KG1 (cell line): ENCODE measurements around the gene FAM171A2.
"Not testable (repeated sequence)": the region's sequence is repeated elsewhere in the genome, so short reads cannot be mapped to it uniquely, and the experiment has no call there.

Experiments
- DNase-seq: peaks from one replicate; lab custom pipeline; 2025; lab: John Stamatoyannopoulos, UW

FAM171A2 gene

DNA sequence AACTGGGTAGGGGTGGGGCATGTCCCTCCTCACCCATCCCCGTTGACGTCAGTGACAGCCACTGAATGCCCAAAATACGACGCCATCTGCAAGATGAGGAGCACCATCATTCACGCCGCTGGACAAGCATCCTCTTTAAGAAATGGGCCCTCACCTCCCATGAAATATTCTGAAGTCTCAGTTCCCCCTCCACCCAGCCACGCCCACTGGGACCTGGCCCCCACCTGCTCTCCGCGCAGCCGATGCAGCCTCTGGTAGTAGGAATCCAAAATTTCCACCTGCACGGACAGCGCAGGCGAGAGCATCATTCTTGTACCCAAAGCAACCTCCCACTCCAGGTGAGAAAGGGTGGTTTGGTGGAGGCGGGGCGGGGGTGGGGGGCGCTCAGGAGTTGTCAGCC, 20.2 kb upstream of the FAM171A2 start:
- no peak for DNase-seq

DNA sequence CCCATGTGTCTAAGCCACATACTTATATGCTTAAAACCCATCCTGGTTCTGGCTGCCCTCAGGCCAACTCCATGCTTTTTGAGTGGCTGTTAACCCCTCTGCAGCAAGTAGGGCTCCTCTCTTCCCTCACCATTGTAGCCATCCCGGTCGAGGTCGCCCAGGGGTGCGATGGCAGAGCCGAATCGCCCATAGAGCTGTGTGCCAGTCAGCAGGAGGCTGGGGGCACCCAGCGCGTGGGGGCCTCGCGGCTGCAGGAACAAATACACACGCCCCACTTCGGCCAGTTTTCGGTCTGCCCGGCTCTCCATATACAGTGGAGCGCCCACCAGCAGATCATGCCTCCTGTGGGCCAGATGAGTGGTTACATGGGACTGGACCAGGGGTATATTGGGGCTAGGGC, 19.7 kb upstream of the FAM171A2 start:
- no peak for DNase-seq

DNA sequence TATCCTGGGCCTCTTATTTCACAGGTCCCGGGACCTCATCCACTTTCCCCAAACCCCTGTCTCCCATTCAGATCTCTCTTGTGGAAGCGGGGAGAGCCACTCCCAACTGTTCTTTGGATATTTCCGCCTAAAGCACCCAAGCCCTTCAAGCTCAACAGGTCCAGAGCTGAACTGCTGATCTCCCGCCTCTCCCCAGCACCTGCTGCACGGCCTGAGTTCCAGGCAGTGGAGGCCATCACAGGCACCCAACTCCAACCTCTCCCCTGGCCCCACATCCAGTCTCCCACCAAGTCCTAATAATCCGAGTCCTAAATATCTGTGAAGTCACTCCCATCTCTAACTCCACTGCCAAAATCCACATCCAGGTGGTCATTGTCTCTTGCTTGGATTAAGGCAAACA, 19.3 kb upstream of the FAM171A2 start:
- DNase-seq = no peak

DNA sequence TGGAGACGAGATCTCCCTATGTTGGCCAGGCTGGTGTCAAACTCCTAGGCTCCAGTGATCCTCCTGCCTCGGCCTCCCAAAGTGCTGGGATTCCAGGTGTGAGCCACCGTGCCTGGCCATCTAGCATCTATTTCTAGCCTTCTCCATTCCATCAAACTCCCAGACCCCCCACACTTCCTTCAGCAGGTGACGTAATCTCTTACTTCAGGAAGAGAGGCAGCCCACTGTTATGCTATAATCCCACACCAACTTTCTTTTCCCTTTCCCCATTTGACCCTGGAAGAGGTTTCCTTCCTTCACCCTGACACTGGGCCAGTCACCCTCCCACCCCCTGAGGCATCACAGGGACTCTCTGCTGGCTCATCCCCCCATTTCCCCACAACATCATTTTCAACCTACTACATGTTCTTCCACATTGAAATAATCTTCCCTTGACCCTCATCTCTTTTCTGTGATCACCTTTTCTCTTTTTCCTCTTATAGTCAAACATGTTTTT, 18.2 kb upstream of the FAM171A2 start:
- no peak for DNase-seq

DNA sequence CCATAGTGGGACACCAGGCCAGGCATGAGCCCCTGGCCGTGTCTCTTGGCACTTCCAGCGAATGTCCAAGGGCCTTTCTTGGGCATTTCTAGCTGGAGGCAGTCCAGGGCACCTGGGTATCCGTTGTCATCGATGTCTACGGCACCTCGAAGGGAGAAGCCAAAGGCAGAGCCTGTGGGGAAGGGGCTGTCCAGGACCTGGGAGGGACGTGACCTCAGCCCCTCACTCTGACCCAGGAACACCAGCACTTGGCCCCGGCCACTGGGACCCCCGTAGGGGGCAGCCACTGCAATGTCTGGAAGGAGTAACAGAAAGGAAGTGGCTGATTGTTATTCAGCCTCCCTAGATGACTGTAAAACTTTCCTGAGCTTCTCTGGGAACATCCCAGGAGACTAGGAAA, 17.1 kb upstream of the FAM171A2 start:
- no peak for DNase-seq

DNA sequence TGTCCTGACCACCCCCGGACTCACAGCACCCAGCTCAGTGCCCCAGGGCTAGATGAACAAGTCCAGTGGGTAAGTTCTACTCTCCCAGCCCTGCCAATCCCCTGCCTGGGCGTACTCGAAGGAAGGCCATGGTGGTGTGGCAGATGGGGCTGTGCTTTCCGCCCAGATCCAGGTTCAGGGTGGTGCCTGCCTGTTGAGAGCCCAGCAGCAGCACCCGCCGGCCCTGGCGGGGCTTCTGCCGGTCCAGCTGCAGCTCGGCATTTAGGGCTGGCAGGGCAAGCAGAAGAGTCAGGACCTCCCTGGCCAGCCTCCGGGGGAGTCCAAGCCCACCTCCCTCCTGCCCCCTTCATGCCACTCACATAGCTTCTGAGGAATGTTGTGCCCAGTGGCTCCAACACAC, 16.2 kb upstream of the FAM171A2 start:
- DNase-seq = no peak

DNA sequence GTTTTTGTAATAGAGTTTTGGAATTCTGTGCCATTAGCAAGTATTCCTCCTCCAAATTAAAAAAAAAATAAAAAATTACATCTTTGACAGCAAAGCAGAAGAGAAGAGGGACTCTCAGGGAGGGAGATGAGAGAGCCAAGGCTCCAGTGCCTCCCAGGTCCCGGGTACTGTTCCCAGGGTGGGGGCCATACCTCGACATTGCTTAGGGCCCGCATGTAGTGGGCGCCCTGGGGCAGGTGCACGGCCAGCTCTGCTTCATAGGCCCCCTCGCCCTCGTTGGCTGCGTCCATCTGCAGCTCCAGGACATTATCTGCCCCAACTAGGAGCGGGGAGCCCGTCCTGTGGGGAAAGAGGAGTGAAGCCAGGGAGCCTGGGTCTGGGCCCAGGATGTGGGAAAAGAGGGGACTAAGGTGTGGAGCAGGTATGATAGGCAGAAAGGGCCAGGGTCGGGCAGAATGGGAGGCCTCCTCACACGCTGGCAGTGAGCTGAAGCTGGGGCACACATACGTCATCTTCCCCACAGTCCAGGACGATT, 14.6 kb upstream of the FAM171A2 start:
- DNase-seq = no peak

DNA sequence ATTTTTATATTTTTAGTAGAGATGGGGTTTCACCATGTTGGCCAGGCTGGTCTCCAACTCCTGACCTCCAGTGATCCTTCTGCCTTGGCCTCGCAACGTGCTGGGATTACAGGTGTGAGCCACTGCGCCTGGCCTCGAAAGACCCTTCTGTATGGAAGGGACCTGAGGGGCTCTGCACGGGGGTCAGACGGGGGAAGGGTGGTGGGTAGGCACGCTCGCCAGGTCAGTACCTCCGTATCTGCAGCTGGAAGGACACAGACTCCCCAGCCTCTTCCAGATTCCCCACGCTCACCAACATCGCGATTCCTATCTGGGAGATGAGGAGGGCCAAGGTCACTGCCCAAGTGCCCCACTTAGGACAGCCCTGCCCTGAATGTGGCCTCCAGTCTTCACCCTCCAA, 13.1 kb upstream of the FAM171A2 start:
- no peak for DNase-seq

DNA sequence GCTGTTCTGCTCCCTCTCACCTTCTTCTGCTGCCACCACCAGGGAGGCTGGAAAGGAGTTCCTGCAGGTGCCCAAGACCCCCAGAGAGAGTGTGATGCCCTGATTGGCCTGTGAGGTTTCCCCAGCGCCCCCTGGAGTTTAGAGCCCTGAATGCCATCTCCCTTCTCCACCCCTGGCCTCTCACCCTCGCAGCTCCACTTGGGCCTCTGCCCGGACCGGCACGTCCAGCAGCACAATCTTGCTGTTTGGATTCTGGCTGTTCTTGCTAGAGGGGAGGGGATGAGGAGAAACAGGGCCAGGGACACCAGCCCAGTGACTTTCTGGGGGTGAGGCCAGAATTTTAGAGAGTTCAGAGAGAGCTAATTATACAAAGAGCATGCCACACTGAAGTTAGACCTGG, 12.5 kb upstream of the FAM171A2 start:
- no peak for DNase-seq

DNA sequence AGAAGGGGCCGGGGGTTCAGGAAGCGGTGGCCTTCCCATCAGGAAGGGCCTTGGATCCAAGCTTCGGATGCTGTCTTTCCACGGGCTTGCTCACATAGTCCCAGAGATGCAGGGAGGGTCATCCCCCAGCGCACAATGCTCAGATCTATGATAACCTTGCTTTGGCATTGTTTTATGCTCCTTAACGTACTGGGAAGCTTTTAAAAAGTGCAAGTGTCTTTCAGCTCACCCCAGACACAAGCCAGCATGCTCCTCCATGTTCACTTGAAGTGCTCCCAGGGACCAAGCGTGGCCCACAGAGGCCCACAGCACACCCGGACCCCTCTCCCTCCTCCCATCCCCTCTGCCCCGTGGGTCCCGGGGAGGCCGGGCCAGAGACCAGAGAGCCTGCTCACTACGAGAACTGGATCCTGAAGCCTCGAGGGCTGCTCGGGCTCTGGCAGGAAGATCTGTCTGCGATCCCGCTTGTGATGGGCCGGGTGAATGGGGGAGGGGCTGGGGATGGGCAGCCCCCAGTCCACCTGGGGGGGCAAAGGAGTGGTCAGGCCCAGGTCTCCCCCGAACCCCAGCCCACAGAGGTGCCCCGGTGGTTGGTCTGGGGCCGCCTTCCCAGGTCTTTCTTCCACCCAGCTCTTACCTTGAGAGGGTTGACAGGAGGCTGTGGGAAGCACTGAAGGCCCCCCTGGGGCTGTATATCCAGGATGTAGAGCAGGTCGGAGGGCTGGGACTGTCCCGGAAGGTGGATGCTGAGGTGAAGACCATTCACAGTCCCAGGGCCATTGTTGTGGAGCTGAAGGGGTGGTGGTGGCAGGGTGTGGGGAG, 11.8 kb upstream of the FAM171A2 start:
- no peak for DNase-seq

DNA sequence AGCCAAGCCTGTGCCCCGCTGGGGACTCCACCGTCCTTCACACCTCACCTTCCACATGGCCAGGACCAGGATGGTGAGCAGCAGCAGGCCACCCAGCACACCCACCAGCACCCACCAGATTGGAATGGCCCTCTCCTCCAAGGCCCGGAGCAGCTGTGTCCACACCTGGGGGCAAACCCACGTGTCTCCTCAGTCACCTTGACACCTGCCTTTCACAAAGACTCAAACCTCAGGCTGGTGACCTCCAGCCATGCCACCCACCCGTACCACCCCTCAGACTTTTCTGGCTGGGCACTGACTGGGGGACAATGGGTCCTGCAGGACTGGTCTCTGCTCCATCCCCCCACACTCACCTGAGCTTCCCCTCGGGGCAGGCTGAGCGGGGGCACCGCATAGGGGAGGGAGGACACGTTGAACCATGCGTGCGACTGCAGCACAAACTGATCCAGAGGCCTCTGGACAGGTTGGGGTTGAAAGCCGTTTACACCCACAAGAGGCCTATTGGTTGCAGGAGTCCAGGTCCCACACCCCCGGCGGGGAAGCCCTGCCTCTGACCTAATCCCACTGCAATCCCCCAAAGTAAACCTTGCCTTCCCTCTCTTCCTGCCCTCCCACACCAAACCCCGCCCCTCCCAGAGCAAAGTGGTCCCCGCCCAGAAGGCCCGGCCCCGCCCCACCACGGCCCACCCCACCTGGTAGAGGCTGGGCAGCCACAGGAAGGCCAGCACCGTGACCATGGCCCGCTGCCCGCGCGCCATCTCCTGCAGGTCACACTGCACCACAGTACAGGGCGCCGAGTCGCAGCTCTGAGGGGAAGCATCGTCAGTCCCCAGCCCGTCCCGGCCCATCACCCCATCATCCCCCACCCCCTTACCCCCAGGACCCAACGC, 10.9 kb upstream of the FAM171A2 start:
- DNase-seq = no peak

DNA sequence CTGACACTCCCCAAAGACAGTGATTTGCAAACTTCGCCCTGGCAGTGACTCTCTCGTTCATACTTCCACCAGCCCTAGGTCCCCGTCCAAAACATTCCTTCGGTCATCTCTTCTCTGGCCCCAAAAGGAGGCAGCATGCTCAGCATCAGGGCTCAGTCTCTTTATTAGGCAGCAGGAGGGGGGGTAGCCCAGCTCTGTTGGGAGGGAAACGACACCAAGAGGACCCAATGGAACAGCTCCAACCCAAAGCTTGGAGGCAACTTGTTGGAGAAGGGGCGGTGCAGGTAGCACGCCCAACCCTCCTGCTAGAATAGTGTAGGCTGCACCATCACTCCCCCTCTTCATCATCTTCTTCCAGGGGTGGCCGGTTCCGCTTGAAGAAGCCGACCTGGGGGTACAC, 8.4 kb upstream of the FAM171A2 start:
- no peak for DNase-seq

DNA sequence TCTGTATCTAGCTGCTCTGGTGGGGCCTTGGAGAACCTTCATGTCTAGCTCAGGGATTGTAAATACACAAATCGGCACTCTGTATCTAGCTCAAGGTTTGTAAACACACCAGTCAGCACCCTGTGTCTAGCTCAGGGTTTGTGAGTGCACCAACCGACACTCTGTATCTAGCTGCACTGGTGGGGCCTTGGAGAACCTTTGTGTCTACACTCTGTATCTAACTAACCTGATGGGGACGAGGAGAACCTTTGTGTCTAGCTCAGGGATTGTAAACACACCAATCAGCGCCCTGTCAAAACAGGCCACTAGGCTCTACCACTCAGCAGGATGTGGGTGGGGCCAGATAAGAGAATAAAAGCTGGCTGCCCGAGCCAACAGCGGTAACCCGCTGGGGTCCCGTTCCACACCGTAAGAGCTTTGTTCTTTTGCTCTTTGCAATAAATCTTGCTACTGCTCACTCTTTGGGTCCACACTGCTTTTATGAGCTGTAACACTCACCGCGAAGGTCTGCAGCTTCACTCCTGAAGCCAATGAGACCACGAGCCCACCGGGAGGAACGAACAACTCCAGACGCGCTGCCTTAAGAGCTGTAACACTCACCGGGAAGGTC, 5.9 kb upstream of the FAM171A2 start:
- not testable (repeated sequence) for DNase-seq

DNA sequence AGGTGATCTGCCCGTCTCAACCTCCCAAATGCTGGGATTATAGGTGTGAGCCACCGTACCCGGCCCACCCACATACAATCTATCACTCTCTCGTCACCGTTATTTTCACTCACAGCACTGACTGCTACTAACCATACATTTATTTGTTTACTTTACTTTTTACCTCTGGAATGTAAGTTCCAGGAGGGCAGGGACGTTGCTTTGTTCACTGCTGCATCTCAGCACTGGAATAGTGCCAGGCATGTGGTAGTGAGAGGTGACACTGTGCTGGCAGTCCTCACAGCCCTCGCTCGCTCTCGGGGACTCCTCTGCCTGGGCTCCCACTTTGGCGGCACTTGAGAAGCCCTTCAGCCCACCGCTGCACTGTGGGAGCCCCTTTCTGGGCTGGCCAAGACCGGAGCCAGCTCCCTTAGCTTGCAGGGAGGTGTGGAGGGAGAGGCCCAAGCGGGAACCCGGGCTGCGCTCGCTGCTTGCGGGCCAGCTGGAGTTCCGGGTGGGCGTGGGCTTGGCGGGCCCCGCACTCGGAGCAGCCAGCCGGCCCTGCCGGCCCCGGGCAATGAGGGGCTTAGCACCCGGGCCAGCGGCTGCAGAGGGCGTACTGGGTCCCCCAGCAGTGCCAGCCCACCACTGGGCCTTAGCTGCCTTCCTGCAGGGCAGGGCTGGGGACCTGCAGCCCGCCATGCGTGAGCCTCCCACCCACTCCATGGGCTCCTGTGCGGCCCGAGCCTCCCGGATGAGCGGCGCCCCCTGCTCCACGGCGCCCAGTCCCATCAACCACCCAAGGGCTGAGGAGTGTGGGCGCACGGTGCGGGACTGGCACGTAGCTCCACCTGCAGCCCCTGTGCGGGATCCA, 5.0 kb upstream of the FAM171A2 start:
- not testable (repeated sequence) for DNase-seq

DNA sequence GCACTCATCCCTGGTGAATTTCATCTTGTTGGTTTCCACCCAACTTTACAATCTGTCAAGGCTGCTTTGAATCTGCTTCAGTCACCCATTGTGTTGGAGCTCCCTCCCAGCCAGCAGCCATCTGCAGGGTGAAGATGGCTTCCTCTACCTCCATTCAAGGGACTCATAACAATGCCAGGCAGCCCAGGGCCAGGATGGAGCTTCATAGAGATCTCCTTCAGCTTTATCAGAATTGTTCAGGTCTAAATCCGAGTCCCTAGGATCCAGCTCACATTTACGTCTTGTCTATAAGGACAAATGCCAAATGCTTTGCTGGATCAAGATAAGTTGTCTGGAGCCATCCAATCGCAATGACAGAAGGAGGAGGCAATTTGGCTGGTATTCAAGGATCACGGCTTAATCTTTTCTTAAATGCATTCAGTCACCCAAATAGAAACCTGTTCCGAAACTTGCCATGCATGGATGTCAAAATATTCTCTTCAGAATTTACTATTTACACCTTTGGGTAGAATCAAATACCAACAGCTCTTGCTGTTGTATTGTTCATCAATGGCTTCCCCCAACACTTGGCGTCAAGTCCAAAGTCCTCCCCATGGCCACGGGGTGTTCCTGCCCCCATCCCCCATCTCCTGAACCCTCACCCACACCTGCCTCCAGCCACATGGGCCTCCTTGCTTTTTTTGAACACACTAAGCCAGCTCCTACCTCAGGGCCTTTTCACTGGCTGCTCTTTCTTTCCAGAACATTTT, 3.8 kb upstream of the FAM171A2 start:
- DNase-seq = no peak

DNA sequence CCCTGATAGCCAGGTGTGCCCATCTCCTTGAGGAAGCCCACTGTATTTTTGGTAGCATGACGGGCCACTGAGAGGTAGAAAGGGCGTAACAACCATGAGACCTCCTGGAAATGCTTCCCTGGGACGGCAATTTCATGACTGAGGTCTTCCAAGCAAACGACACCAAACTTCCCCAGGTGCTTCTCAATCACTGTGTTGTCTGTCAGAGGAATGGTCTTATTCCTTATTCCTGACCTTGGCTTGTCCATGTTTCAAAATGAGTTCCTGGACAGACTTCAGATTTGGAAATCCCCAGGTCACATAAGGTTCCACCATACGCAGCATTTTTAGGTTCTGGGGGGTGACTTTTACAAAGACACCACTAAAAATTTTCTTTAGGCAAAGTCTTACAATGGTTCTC, 1.4 kb upstream of the FAM171A2 start:
- DNase-seq = not testable (repeated sequence)

DNA sequence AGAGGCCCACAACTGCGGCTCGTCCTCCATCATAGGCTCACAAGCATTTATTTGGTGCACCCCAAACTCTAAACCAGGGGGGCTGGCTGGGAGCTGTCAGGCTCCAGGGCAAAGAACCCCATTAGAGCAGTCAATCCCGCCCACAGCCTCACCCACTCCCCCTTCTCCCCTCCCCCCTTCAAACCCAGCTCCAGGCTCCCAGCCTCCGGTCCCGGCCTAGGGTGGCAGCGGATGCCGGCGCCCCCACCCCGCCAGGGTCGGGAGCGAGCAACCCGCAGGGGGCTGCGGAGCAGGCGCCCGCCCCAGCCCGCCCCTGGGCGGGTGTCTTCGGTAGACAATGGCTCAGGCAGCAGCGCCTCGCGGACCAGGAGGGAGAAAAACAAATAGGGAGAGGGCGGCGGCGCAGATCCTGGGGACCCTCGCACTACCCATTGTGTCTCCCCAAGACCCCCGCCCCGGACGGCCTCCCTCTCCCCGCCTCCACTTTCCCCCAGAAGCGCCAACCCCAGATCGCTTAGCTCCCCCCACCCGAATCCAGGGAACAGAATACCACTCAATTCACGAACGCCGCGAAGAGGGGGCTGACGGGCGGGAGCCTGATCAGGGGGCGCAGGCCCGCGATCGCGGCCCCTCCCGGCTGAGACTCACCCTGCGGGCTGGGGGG, 572 bp downstream of the FAM171A2 start:
- no peak for DNase-seq

DNA sequence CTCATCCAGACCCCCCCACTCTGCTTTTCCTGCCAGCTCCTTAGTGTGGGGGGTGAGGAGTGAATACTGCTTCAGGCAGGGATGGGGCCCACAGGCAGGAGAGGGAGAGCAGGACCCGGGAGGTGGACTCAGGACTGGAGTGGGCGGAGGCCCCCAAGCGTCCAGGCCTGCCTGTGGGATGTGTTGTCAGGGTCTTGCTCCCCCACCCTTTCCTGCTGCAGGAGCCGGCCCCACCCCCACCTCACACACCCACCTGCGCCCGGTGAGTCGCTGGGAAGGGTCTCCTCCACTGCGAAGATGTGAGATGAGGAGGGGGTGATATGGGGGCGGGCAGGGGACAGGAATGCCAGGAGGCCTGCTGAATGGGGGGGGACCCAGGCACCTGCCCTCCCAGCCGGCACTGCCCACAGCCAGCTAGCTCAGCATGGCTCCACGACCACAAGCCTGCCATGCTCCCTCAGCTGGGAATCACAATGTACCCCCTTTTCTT, 1.1 kb downstream of the FAM171A2 start:
- no peak for DNase-seq

DNA sequence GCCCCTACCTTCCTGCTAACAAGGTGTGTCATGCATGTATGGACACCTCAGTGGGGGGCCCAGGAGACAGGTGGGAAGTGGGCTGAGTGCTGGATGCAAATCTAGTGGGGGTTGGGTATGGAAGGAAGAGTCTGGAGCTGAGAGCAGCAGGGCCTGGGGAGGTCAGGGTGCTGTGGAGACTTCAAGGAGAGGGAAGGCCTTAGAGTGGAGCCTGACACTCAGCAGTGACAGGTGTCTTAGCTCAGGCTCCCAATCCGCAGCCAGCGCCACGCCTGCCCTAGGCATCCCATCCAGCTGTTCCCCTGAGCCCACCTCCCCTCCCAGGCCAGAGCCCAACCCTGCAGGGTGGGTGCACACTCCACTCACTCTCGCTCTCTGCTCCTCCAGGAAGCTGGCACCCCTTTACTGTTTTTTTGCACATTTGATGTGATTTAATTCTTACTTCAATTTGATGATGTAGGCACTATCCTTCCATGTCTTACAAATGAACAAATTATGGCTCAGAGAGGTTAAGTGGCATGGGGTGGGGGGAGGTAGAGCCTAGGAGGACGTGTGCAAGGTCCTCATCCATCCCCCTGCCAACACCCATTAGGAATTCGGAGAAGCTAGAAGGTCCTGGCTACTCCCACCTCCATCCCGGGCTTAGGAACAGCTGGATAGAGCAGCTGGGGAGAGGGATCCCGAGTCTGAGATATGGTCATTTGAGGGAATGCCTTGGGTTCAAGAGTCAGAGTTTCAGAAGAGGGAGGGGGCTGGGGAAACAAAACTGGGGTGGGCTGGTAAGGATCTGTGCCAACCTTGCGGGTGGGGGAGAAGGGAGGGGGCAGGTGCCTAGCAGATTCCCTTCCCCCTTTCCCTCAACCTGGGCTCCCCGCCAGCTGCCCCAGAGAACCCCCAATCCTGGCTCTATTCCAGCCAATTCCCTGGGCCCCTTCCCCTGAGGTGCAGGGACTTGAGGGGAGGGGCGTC, 2.1 kb downstream of the FAM171A2 start:
- DNase-seq = no peak
